Dendritic cell treated with granulocyte-macrophage colony-stimulating factor and Interleukin-4, amounts not matched to agents 40 ng/mL and 50 ng/mL, for 4 days (primary cell): Measurements from ENCODE around the gene MKLN1.

Source experiments
- H3K27ac Mint-ChIP-seq: one replicate; pipeline ENCODE4 v1.8.0; 2022; ENCODE audit warnings: mild to moderate bottlenecking, mixed read lengths
- H3K27me3 Mint-ChIP-seq: one replicate; pipeline ENCODE4 v1.8.0; 2022; ENCODE audit warnings: mild to moderate bottlenecking, mixed read lengths
- H3K36me3 Mint-ChIP-seq: one replicate; pipeline ENCODE4 v1.8.0; 2022; ENCODE audit warnings: low read depth, mixed read lengths
- H3K4me1 Mint-ChIP-seq: one replicate; pipeline ENCODE4 v1.8.0; 2022; ENCODE audit warnings: low read depth, mixed read lengths
- H3K4me3 Mint-ChIP-seq: one replicate; pipeline ENCODE4 v1.8.0; 2022; ENCODE audit warnings: mild to moderate bottlenecking, moderate library complexity, mixed read lengths
- H3K9me3 Mint-ChIP-seq: one replicate; pipeline ENCODE4 v1.8.0; 2022; ENCODE audit warnings: mixed read lengths
- intact Hi-C: fragments of 100-400 bp; cut with micrococcal nuclease; formaldehyde crosslinking; loops from one replicate; pipeline ENCODE4 v1.15.0; 2022

Gene MKLN1

GRCh38 chr7:131488361-131488760 lies 160.7 kb downstream of the MKLN1 start:
- H3K27ac Mint-ChIP-seq: no peak overlapping the region
- intact Hi-C loops: no loop called here
- no peaks in the 10 kb centered on the region for H3K4me1 Mint-ChIP-seq
- H3K27me3 Mint-ChIP-seq: no peaks in the 10 kb centered on the region
- H3K4me3 Mint-ChIP-seq: no peak overlapping the region
- H3K9me3 Mint-ChIP-seq: no peaks in the 10 kb centered on the region
- H3K36me3 Mint-ChIP-seq: peaks cover 50% of the 10 kb centered on the region

DNA sequence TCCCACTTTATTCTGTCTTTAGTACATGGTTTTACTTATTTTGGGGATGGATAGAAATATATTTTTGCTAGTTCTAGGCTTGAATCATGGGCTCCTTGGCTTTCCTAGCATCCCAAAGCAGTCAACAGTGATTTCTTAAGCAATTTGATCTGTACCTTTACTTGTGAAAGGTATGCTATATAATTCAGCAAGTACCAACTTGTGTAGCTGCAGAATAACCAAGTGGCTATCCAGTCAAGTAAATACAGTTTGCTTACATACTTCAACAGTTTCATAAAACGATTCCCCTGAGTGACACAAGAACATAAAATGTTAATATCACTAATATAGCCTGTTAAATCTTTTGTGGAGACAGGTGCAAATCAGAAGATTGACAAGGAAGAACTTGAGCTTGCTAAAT lies 161.5 kb downstream of the MKLN1 start:
- Mint-ChIP-seq H3K36me3 (peaks cover 51% of the 10 kb centered on the region), H3K27ac (no peak overlapping the region), H3K4me1 (no peaks in the 10 kb centered on the region), H3K9me3 (no peaks in the 10 kb centered on the region), H3K27me3 (no peaks in the 10 kb centered on the region), H3K4me3 (no peak overlapping the region)
- intact Hi-C loops: no loop called here

GRCh38 chr7:131489881-131490280 lies 162.2 kb downstream of the MKLN1 start:
- H3K27ac Mint-ChIP-seq: no peak overlapping the region
- no peaks in the 10 kb centered on the region for H3K9me3 Mint-ChIP-seq
- H3K27me3 Mint-ChIP-seq: no peaks in the 10 kb centered on the region
- no peak overlapping the region for H3K4me3 Mint-ChIP-seq
- intact Hi-C loops: no loop called here
- peaks cover 45% of the 10 kb centered on the region for H3K36me3 Mint-ChIP-seq
- no peaks in the 10 kb centered on the region for H3K4me1 Mint-ChIP-seq

DNA sequence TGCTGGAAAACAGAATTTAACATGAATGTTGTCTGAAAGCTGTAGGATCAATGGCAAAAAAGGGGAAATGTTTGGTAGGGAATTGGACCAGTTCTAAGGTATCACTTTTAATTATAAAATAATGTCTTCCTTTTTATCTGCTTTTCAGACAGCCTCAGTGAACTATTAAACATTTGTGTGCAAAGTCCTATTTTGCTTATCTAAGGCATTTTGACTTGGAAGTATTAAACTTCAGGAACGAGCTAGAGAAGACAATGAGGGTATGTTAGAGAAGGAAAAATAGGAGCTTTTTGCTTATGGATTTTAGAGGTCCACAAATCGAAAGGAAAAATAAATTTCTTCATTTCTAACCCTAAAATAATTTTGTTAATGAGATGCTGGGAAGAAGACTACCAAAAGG lies 165.4 kb downstream of the MKLN1 start:
- intact Hi-C loops: no loop called here
- H3K9me3 Mint-ChIP-seq: no peaks in the 10 kb centered on the region
- H3K4me3 Mint-ChIP-seq: no peak overlapping the region
- peaks cover 37% of the 10 kb centered on the region for H3K36me3 Mint-ChIP-seq
- H3K27ac Mint-ChIP-seq: no peak overlapping the region
- no peaks in the 10 kb centered on the region for H3K27me3 Mint-ChIP-seq
- H3K4me1 Mint-ChIP-seq: no peaks in the 10 kb centered on the region

GRCh38 chr7:131493581-131493980 lies 165.9 kb downstream of the MKLN1 start:
- H3K4me1 Mint-ChIP-seq: no peaks in the 10 kb centered on the region
- no peak overlapping the region for H3K27ac Mint-ChIP-seq
- peaks cover 32% of the 10 kb centered on the region for H3K36me3 Mint-ChIP-seq
- H3K9me3 Mint-ChIP-seq: no peaks in the 10 kb centered on the region
- intact Hi-C loops: no loop called here
- no peaks in the 10 kb centered on the region for H3K27me3 Mint-ChIP-seq
- no peak overlapping the region for H3K4me3 Mint-ChIP-seq

DNA sequence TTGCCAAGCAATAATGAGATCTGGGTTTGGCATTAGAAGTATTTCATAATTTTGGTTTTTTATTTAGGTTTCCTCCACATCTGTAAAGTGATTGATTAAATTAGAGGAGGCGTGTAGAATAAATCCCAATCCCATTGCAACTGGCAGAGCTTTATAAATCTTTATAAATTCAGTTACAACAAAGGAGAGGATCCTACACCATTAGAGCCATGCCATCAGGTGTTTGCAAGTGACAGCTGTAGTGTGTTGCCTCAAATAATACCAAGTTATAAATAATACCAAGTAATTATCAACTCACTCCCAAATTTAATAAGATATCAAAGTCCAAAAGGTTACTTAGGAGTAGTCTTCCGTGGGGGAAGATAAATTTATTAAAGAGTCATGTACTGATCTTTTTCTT lies 166.5 kb downstream of the MKLN1 start:
- Mint-ChIP-seq H3K36me3 (peaks cover 29% of the 10 kb centered on the region), H3K4me1 (no peaks in the 10 kb centered on the region), H3K9me3 (no peaks in the 10 kb centered on the region), H3K27ac (no peak overlapping the region), H3K4me3 (no peak overlapping the region), H3K27me3 (no peaks in the 10 kb centered on the region)
- intact Hi-C loops: no loop called here

DNA sequence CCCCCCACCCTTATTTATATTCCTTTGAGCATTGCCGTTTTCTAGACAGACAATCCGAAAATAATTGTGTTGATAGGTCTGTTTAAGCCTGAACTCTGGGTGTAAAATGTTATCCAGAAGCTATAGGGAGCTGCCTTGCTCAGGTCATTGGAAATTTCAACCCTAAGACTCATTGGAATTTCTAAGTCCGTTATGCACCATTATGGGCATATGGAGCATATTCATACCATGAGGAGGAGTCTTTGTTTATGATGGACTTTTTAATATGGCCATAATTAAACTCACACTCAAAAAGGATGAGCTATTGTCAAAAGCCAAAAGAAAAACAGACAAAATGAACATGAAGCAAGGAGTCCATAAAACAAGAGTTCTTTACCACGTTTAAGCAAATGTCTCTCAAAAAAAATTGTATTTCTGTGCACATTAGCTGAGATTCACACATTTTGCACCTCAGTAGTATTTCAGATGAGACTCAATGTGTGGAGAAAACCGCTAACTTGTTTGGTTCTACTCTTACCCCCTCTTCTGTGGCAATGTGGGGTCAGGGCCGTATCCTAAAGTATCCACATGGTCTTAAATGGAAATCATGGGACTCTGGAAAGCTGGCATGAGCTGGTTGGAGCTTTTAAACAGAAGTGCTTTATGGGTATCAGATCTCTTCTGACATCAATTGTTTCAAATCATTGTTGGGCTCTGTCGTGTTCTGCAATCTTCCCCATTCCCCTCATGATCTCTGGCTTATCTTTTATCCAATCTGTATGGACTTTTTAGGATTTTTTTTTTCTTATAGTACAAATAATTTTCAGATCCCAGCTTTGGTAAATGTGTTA lies 168.2 kb downstream of the MKLN1 start:
- Mint-ChIP-seq H3K4me1 (no peaks in the 10 kb centered on the region), H3K27ac (no peak overlapping the region), H3K4me3 (no peak overlapping the region), H3K9me3 (no peaks in the 10 kb centered on the region), H3K27me3 (no peaks in the 10 kb centered on the region), H3K36me3 (peaks cover 29% of the 10 kb centered on the region)
- intact Hi-C loops: no loop called here

GRCh38 chr7:131497454-131497853 lies 169.8 kb downstream of the MKLN1 start:
- no peak overlapping the region for H3K27ac Mint-ChIP-seq
- no peaks in the 10 kb centered on the region for H3K27me3 Mint-ChIP-seq
- intact Hi-C loops: no loop called here
- H3K36me3 Mint-ChIP-seq: peaks cover 29% of the 10 kb centered on the region
- no peaks in the 10 kb centered on the region for H3K4me1 Mint-ChIP-seq
- H3K4me3 Mint-ChIP-seq: no peak overlapping the region
- H3K9me3 Mint-ChIP-seq: no peaks in the 10 kb centered on the region

DNA sequence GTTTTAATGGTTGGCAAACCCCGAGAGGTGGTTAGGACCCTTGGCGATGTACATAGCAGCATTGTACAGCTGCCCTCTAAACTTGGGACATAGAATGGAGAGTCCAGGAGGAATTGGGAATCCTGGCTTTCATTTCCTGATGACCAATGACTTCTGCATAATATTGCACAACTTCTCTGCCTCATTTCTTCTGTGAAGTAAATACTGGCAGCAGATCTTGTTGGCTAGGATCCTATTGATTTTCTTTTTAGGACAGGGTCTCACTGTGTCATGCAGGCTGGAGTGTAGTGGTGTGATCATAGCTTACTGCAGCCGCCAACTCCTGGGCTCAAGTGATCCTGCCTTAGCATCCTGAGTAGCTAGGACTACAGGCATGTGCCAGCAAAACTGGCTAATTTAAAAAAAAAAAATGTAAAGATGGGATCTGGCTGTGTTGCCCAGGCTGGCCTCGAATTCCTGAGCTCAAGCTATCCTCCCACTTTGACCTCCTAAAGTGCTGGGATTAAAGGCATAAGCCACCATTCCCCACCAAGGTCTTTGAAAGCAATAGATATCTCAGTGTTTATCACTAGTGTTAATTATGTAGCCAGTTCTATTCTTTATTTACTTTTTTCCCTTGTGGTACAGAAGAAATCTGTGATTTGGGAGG lies 170.7 kb downstream of the MKLN1 start:
- Mint-ChIP-seq H3K36me3 (peaks cover 29% of the 10 kb centered on the region), H3K4me3 (no peak overlapping the region), H3K4me1 (no peaks in the 10 kb centered on the region), H3K27me3 (no peaks in the 10 kb centered on the region), H3K27ac (no peak overlapping the region), H3K9me3 (no peaks in the 10 kb centered on the region)
- intact Hi-C loops: no loop called here

DNA sequence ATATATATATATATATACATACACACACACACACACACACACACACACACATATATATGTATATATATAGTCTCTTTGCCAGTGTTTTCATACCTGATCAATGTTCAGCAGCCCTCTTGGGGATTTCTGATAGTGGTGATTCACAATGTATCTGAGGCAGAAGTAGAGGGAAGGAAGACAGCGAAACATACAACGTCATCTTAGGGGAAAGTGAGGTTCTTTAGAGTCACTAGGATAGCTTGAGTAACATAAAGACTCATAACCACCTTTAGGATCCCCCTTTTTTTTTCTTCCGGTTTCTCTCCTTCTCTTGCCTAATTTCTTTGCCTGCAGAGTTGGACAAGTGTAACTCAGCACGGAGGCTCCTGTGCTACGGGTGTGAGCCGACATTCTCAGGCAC lies 172.1 kb downstream of the MKLN1 start:
- Mint-ChIP-seq H3K4me1 (no peaks in the 10 kb centered on the region), H3K36me3 (peaks cover 23% of the 10 kb centered on the region), H3K9me3 (no peaks in the 10 kb centered on the region), H3K27ac (no peak overlapping the region), H3K27me3 (no peaks in the 10 kb centered on the region), H3K4me3 (no peak overlapping the region)
- intact Hi-C loops: no loop called here

DNA sequence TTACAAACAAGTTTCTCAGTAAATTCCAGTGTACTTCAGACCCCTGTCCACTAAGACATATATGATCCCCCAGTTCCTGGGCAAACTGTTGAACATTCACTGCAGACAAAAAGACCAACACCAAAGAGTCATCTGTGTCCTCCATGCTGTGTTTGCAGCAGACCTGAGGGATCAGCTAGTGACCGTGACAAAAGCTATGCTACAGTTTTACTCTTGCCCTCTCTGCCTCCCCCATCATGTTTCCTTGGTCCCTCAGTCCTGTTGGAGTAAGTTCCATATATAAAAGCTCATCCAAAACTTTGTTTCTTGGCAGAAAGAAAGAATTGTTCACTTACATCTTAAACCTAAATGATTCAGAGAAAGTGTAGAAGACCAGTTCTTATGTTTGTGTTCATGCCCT lies 172.7 kb downstream of the MKLN1 start:
- H3K27ac Mint-ChIP-seq: no peak overlapping the region
- H3K9me3 Mint-ChIP-seq: no peaks in the 10 kb centered on the region
- intact Hi-C loops: no loop called here
- no peaks in the 10 kb centered on the region for H3K4me1 Mint-ChIP-seq
- no peaks in the 10 kb centered on the region for H3K27me3 Mint-ChIP-seq
- no peak overlapping the region for H3K4me3 Mint-ChIP-seq
- H3K36me3 Mint-ChIP-seq: peaks cover 23% of the 10 kb centered on the region

GRCh38 chr7:131501422-131501821 lies 173.7 kb downstream of the MKLN1 start:
- Mint-ChIP-seq H3K36me3 (peaks cover 19% of the 10 kb centered on the region), H3K4me1 (no peaks in the 10 kb centered on the region), H3K27ac (no peak overlapping the region), H3K4me3 (no peak overlapping the region), H3K27me3 (no peaks in the 10 kb centered on the region), H3K9me3 (no peaks in the 10 kb centered on the region)
- intact Hi-C loops: no loop called here

DNA sequence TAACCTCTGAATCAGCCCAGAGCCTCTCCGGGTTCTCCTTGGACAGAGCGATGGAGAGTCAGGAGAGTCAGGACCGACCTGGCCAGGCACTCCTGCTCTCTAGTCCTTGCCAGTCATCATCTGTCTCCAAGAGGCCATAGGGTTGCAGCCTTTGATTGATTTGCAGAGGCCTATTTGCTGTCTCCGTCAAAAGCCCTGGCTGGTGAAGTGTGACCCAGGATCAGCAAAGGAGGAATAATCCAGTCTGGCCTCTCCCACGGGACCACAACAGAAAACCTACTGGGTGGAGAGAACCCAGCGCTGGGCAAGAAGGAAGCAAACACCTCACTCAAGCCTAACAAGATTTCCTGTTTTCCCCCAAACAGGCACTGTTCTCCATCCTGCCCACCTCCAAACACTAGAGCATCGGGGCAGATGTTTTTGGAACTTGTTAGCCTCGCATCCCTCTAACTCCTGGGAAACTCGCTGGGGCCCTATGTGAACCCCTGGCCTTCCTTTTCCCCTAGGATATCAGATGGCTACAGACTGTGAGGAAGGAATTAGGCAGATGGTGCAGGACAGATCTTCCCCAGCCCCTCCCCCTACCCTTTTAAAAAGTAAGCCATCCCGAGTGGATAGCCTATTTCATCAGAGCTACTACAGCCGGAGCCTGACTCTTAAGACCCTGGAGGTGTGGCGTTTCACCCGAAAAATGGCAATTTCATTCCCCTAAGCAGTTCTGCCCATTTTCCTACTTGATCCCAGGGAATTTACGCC lies 174.4 kb downstream of the MKLN1 start:
- no peaks in the 10 kb centered on the region for H3K4me1 Mint-ChIP-seq
- H3K36me3 Mint-ChIP-seq: peaks cover 12% of the 10 kb centered on the region
- no peaks in the 10 kb centered on the region for H3K9me3 Mint-ChIP-seq
- peaks cover 2% of the 10 kb centered on the region for H3K27me3 Mint-ChIP-seq
- no peak overlapping the region for H3K27ac Mint-ChIP-seq
- no peak overlapping the region for H3K4me3 Mint-ChIP-seq
- intact Hi-C loops: no loop called here

DNA sequence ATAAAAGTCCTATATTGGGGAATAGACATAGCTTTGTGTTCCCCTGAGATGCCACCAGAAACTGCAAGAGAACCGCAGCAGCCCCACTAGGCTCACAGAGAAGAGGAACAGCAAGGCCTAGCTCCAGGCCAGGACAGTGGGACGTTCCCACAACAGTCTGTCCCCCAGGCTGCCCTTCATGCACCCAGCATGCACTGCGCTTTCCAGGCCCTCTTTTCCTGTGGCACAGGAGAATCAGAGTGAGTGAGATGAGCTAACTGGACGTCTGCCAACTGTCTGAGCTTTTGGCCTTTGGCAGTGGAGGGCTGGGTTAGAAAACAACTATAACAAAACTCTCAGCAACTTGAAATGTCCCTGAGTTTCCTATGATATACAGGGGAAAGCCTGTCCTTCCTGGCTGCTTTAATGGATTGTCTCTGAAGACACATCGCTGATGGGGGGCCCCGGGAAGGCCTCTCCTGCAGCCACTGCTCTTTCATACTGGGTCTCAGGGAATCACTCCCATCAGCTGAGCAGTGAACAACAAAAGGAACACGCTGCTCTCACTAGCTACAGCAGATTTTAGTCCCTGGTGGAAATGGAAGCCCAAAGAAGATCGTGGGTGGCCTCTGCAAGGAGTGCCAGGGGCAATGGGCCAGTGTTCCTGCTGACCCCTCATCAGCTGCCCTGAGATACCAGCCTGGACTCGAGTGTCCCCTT lies 175.3 kb downstream of the MKLN1 start:
- no peak overlapping the region for H3K27ac Mint-ChIP-seq
- no peak overlapping the region for H3K4me3 Mint-ChIP-seq
- H3K36me3 Mint-ChIP-seq: peaks cover 7% of the 10 kb centered on the region
- peaks cover 2% of the 10 kb centered on the region for H3K27me3 Mint-ChIP-seq
- peaks cover under 1% of the 10 kb centered on the region for H3K4me1 Mint-ChIP-seq
- H3K9me3 Mint-ChIP-seq: no peaks in the 10 kb centered on the region
- intact Hi-C loops: no loop called here
